Testis (tissue), 3 donors: ENCODE measurements around the gene GADD45G. TPM values are rescaled to one million over a fixed set of nuclear protein-coding genes. Genes with fewer than 3 reads are reported as not detected.
A peak's percentile ranks its signal among the peaks of the same experiment; 100 is the strongest.

Experiments used
- DNase-seq: peaks from one replicate; pipeline ENCODE4 v3.0.0-alpha.2; 2019
- H3K27ac ChIP-seq, 2 donors: fragments of 200-600 bp; sonication (generic); one replicate each; pipeline ENCODE4 v1.5.1; 2019
- H3K27me3 ChIP-seq: fragments of 200-600 bp; sonication (generic); one replicate; pipeline ENCODE4 v1.5.1; 2019
- H3K36me3 ChIP-seq: fragments of 200-600 bp; sonication (generic); one replicate; pipeline ENCODE4 v1.5.1; 2017; ENCODE audit warnings: low read depth; ENCODE audit errors: missing control alignments
- H3K4me1 ChIP-seq: fragments of 200-600 bp; sonication (generic); one replicate; pipeline ENCODE4 v1.5.1; 2019
- H3K4me3 ChIP-seq, 2 donors: fragments of 200-600 bp; sonication (generic); one replicate each; pipeline ENCODE4 v1.5.1; 2017 to 2019
- H3K9me3 ChIP-seq: fragments of 200-600 bp; sonication (generic); one replicate; pipeline ENCODE4 v1.5.1; 2017
- CTCF ChIP-seq, 3 experiments: fragments of 450-650 bp in 2 of 3; fragments of 200-600 bp in 1 of 3; sonication (generic) in 1 of 3; IDR thresholded peaks; one replicate each; pipeline ENCODE4 v1.5.1; 2016 to 2019; ENCODE audit warnings: antibody characterized with exemption in 3 of 3, mild to moderate bottlenecking in 2 of 3, moderate library complexity in 1 of 3
- POLR2A ChIP-seq: fragments of 450-650 bp; IDR thresholded peaks from one replicate; pipeline ENCODE4 v1.6.1; 2017; ENCODE audit warnings: antibody characterized with exemption, mild to moderate bottlenecking, moderate library complexity
- WGBS, 2 donors: methylation state at CpG; one replicate each; pipeline ENCODE4 v1.1.5; 2018; 5-methylcytosine and 5-hydroxymethylcytosine counted together
- intact Hi-C: fragments of 100-400 bp; cut with DNase I; formaldehyde crosslinking; loops from one replicate; pipeline ENCODE4 v1.15.1; 2023; ENCODE audit warnings: low total_unique reads
- polyA plus RNA-seq: library from polyadenylated mRNA; stranded (reverse); fragments of 350-450 nt; fragmentation: Illumina TruSeq; extraction: RNeasy Lipid Tissue Mini Kit (QIAGEN cat#74804); gene quantifications from one replicate; pipeline ENCODE4 v1.2.3, GENCODE V29; 2014; ENCODE audit warnings: low read depth, low replicate concordance; ENCODE audit not compliant: insufficient read depth
- total RNA-seq, 2 donors: library from RNA; depleted of rRNA; stranded (reverse); fragments of >200 nt; gene quantifications; one replicate each; pipeline ENCODE4 v1.2.3, GENCODE V29; 2016

Gene GADD45G
- total and polyA plus RNA-seq, 3 donors from 2014 or later = 29.1 to 72.8 (median 66.1) TPM

GRCh38 chr9:89592213-89592815, 12.5 kb upstream of the GADD45G start:
- no peaks in the 10 kb centered on the region for H3K27me3 ChIP-seq
- 90 to 94% methylated on average over 12 of the region's 12 CpGs for WGBS, 2 donors
- H3K36me3 ChIP-seq = no peaks in the 10 kb centered on the region
- no peaks in the 10 kb centered on the region for H3K9me3 ChIP-seq
- no peak overlapping the region for H3K4me3 ChIP-seq
- TF ChIP-seq POLR2A = no peak
- no peak for TF ChIP-seq CTCF (IDR thresholded peaks at IDR 0.05)
- intact Hi-C loops = no loop called here
- H3K4me1 ChIP-seq = no peaks in the 10 kb centered on the region
- no peak overlapping the region for H3K27ac ChIP-seq
- DNase-seq = no peak

- H3K27me3 ChIP-seq = no peaks in the 10 kb centered on the region
- intact Hi-C loops = no loop called here
- H3K36me3 ChIP-seq = no peaks in the 10 kb centered on the region
- H3K4me3 ChIP-seq = no peak overlapping the region
- WGBS, 2 donors = 47 to 63% methylated on average over 12 to 13 of the region's 13 CpGs
- no peaks in the 10 kb centered on the region for H3K4me1 ChIP-seq
- no peak overlapping the region for H3K27ac ChIP-seq
- no peak for DNase-seq
- TF ChIP-seq POLR2A (no peak), CTCF (IDR thresholded peaks at IDR 0.05) (no peak)
- no peaks in the 10 kb centered on the region for H3K9me3 ChIP-seq
Observed at GRCh38 chr9:89592963-89593726, 11.7 kb upstream of the GADD45G start.

- Histone ChIP-seq H3K4me3 (no peak overlapping the region), H3K27ac (no peak overlapping the region), H3K9me3 (no peaks in the 10 kb centered on the region), H3K36me3 (no peaks in the 10 kb centered on the region), H3K4me1 (no peaks in the 10 kb centered on the region), H3K27me3 (no peaks in the 10 kb centered on the region)
- intact Hi-C loops = no loop called here
- DNase-seq = peak; percentile 77
- WGBS, 2 donors = 32 to 47% methylated on average over 13 of the region's 14 CpGs
- TF ChIP-seq CTCF (IDR thresholded peaks at IDR 0.05) (peak in 2 of 3 experiments; percentile 45 to 57), POLR2A (no peak)
Observed at GRCh38 chr9:89593727-89594427, 10.9 kb upstream of the GADD45G start.

- no peaks in the 10 kb centered on the region for H3K9me3 ChIP-seq
- no peak overlapping the region for H3K27ac ChIP-seq
- H3K4me1 ChIP-seq = no peaks in the 10 kb centered on the region
- H3K4me3 ChIP-seq = no peak overlapping the region
- WGBS, 2 donors = 90 to 95% methylated on average over 7 to 8 of the region's 8 CpGs
- H3K27me3 ChIP-seq = no peaks in the 10 kb centered on the region
- TF ChIP-seq CTCF (IDR thresholded peaks at IDR 0.05) (no peak), POLR2A (no peak)
- intact Hi-C loops = no loop called here
- no peak for DNase-seq
- H3K36me3 ChIP-seq = no peaks in the 10 kb centered on the region
Observed at GRCh38 chr9:89594811-89595550, 9.8 kb upstream of the GADD45G start.
